ENCODE measurements around the gene ARHGAP32.

DNA sequence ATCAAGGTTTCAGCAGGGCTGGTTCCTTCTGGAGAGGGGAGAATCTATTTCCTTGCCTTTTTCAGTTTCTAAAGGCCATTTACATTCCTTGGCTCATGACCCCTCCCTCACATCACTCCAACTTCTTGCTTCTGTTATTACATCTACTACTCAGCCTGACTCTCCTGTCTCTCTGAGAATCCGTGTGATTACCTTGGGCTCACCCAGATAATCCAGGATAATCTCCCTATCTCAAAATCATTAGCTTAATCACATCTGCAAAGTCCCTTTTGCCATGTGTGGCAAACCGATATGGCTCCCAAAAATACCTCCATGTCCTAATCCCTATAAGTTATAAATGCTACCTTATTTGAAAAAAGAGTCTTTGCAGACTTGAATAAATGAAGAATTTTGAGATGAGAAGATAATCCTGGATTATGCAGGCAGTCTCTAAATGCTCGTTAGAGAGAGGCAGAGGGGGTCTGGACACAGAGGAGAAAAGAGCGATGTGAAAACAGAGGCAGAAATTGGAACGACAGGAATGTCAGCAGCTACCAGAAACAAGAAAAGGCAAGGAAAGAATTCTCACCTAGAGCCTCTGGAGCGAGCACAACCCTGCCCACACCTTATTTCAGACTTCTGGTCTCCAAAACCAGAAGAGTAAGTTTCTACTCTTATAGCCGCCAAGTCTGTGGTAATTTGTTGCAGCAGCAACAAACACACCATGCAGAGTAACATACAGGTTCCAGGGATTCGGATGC is 23.6 kb upstream of the ARHGAP32 start:
- TF ChIP-seq, protein P1, sequence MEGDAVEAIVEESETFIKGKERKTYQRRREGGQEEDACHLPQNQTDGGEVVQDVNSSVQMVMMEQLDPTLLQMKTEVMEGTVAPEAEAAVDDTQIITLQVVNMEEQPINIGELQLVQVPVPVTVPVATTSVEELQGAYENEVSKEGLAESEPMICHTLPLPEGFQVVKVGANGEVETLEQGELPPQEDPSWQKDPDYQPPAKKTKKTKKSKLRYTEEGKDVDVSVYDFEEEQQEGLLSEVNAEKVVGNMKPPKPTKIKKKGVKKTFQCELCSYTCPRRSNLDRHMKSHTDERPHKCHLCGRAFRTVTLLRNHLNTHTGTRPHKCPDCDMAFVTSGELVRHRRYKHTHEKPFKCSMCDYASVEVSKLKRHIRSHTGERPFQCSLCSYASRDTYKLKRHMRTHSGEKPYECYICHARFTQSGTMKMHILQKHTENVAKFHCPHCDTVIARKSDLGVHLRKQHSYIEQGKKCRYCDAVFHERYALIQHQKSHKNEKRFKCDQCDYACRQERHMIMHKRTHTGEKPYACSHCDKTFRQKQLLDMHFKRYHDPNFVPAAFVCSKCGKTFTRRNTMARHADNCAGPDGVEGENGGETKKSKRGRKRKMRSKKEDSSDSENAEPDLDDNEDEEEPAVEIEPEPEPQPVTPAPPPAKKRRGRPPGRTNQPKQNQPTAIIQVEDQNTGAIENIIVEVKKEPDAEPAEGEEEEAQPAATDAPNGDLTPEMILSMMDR (conservative IDR thresholded peaks at IDR 0.05; ENCODE audit: low read length), result no peak
- TF ChIP-seq EZH2phosphoT487 (IDR thresholded peaks at IDR 0.05; ENCODE audit: borderline replicate concordance, low read depth, low read length), result no peak
